Measurements from ENCODE around the gene EIF3L.

Gene EIF3L

GRCh38 chr22:37906364-37907008 lies 57.3 kb downstream of the EIF3L start:
- DNase-seq = peak; percentile 76

GRCh38 chr22:37907036-37907954 lies 58.1 kb downstream of the EIF3L start:
- DNase-seq = no peak

- DNase-seq = no peak
Observed at GRCh38 chr22:37909766-37910165, 60.5 kb downstream of the EIF3L start.

- DNase-seq = no peak
Observed at GRCh38 chr22:37910890-37911672, 61.9 kb downstream of the EIF3L start.

- DNase-seq = no peak
Observed at GRCh38 chr22:37911697-37912096, 62.5 kb downstream of the EIF3L start.

GRCh38 chr22:37912171-37912570 lies 63.0 kb downstream of the EIF3L start:
- DNase-seq = no peak

- DNase-seq = no peak
Observed at GRCh38 chr22:37913233-37913721, 64.1 kb downstream of the EIF3L start.

GRCh38 chr22:37916311-37916710 lies 67.1 kb downstream of the EIF3L start:
- no peak for DNase-seq

GRCh38 chr22:37917874-37918548 lies 68.8 kb downstream of the EIF3L start:
- no peak for DNase-seq

DNA sequence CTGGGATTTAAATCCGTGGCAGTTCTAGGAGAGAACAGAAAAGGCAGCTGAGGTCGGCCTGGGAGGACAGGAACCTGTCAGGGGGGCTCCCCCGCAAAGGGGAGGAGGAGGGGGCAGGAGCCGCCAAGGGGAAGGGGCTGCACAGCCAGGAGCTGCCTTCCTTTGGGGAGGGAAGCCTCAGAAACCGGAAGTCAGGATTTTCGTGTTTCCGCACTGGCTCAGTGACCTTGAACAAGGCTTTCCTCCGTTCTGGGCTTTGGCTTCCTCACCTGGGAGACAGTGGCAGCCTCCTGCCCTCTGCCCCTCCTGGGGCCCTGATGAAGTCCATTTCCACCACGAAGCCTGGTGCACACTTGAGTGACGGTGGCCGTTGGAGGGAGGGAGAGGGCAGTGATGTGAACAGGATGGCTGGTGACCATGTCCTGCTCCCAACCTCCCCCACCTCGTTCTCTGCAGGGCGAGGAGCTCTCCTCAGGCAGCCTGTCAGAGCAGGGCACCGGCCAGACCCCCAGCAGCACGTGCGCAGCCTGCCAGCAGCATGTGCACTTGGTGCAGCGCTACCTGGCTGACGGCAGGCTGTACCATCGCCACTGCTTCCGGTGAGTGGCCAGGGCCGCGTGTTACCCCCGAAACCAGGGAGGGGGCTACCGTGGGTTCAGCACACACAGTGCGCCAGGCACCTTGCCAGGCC lies 69.5 kb downstream of the EIF3L start:
- no peak for DNase-seq

DNA sequence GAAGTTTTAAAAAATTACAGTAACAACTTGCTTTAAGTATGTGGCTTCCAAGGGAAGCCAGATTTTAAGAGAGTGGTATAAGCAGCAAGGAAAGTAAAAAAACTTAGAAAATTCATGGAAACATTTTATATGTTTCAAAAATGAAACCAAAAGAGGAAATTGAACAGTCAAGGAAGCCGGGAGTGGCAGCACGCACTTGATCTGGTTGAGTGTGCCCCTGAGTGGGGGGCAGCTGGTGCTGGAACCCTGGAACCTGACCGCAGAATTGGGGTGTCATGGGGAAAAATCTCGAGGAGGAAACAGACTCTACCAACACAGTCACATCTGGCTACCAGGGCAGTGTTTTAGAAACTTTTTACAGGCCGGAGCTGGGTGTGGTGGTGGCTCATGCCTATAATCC lies 70.9 kb downstream of the EIF3L start:
- DNase-seq = no peak

- no peak for DNase-seq
Observed at GRCh38 chr22:37922191-37922590, 73.0 kb downstream of the EIF3L start.

- DNase-seq = no peak
Observed at GRCh38 chr22:37923927-37924326, 74.7 kb downstream of the EIF3L start.

DNA sequence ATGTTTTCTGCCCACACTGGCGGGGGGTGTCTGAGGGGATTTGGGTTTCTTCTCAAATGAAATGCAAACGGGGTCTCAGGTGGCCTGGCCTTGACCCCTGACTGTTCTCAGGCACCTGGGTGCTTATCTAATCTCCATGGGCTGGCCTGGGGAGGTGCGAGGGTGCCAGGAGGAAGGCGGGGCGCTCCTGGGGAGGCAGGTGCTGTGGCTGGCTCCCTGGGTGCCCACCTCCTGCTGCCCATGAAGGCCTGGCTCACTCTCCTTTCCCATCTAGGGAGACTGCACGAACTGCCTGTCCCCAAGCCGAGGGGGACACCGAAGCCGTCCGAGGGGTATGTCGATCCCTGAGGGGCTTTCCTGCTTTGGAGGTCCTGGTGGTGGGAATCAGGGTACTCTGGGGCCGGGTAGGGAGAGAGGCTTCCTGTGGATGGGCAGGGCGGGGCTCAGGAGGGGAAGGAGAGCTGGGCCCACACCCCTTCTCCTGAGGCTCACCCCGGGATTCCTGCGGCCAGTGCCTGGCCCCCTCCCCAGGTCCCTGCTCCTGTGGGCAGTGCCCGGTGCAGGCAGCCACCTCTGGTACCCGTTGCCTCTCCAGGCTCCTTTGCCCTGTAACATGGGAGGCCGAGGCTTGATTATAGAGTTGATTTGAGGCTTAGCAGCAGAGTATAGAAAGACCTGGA lies 75.3 kb downstream of the EIF3L start:
- DNase-seq = no peak

GRCh38 chr22:37925330-37925729 lies 76.1 kb downstream of the EIF3L start:
- no peak for DNase-seq

DNA sequence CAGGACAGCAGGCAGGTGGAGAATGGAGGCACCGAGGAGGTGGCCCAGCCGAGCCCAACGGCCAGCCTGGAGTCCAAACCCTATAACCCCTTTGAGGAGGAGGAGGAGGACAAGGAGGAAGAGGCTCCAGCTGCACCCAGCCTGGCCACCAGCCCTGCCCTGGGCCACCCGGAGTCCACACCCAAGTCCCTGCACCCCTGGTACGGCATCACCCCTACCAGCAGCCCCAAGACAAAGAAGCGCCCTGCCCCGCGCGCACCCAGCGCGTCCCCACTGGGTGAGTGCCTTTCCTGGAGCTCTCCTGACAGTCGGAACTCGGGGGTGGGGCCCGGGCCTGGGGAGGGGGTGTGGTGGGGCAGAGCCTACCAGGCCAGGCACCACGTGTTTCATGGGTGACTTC lies 76.5 kb downstream of the EIF3L start:
- no peak for DNase-seq

DNA sequence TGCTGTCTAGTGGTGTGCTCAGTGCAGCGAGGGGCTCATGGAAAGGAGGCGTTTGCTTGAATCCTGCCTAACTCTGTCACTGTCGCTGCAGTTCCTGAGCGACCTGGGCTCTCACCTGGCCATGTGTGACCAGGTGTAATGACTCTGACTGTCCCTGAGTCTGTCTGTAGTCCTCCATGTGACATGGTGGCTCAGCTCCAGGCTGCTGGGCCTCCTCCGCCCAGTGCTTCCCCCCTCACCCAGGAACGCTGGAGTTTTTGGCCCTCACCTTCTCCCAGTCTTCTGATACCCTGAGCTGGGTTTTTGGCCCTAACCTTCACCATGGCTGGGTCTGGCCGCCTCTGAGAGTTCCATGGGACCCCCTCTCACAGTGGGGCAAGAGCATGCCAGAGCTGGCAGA lies 77.1 kb downstream of the EIF3L start:
- DNase-seq = no peak

- DNase-seq = no peak
Observed at GRCh38 chr22:37926771-37927636, 77.8 kb downstream of the EIF3L start.

DNA sequence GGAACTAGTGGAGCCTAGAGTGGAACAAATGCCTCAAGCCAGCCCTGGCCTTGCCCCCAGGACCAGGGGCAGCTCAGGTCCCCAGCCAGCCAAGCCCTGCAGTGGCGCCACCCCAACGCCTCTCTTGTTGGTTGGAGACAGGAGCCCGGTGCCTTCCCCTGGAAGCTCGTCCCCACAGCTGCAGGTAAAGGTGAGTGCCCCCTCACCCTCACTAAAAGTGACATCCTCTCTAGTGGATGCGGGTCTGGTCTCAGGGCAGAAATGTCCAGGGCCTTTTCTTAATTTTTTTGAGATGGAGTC lies 78.4 kb downstream of the EIF3L start:
- no peak for DNase-seq

DNA sequence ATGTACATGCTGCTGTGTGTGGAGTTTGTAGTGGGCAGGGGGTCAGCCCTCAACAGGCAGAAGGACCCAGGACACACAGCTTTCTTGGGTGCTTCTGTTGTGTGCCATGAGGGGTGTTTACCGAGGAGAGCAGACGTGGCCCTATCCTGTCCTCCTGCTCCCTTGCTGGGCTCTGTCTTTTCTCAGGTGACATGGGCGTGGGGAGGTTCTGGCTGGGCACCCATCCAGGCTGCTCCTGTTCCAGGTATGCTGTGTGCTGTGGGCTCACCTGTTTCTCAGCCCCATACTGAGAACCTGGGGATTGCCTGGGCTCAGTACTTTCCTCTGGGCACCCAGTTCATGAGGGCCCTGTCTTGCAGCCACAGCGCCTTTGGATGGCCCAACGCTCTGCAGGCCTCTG lies 80.2 kb downstream of the EIF3L start:
- DNase-seq = no peak

Measured in activated CD8-positive, alpha-beta memory T cell treated with anti-CD3 and anti-CD28 coated beads for 24 hours (primary cell).